Measurements from ENCODE around the gene TIMP2.

DNA sequence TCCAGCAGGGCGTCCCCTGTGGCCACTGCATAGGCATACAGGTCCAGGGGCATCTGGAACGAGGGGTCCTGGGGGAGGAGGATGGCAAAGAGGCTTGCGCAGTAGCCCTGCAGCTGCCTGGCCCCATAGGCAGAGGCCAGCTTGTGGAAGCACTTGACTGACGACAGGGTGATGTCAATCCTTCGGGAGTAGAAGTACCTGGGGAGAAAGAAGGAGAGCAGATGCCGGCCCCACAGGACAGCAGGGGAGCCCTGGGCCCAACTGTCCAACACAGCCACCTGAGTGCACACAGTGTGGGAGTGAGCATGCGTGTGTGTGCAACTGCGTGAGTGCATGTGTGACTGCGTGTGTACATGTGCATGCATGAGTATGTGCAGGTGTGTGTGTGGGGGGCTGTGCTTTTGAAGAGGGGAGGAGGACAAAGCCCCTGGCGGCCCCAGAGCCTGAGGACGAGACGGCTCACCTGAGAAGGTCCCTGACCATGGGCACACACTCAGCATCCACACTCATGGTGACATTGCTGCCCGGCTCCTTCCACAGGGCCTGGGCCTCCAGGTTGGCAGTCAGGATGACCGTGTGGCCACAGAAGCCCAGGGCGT, 47.4 kb upstream of the TIMP2 start:
- TF ChIP-seq, protein P1, sequence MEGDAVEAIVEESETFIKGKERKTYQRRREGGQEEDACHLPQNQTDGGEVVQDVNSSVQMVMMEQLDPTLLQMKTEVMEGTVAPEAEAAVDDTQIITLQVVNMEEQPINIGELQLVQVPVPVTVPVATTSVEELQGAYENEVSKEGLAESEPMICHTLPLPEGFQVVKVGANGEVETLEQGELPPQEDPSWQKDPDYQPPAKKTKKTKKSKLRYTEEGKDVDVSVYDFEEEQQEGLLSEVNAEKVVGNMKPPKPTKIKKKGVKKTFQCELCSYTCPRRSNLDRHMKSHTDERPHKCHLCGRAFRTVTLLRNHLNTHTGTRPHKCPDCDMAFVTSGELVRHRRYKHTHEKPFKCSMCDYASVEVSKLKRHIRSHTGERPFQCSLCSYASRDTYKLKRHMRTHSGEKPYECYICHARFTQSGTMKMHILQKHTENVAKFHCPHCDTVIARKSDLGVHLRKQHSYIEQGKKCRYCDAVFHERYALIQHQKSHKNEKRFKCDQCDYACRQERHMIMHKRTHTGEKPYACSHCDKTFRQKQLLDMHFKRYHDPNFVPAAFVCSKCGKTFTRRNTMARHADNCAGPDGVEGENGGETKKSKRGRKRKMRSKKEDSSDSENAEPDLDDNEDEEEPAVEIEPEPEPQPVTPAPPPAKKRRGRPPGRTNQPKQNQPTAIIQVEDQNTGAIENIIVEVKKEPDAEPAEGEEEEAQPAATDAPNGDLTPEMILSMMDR (conservative IDR thresholded peaks at IDR 0.05), result no peak
- no peak for TF ChIP-seq EZH2 (IDR thresholded peaks at IDR 0.05; ENCODE audit: low read depth)
